ENCODE results near the gene VEZT.

DNA sequence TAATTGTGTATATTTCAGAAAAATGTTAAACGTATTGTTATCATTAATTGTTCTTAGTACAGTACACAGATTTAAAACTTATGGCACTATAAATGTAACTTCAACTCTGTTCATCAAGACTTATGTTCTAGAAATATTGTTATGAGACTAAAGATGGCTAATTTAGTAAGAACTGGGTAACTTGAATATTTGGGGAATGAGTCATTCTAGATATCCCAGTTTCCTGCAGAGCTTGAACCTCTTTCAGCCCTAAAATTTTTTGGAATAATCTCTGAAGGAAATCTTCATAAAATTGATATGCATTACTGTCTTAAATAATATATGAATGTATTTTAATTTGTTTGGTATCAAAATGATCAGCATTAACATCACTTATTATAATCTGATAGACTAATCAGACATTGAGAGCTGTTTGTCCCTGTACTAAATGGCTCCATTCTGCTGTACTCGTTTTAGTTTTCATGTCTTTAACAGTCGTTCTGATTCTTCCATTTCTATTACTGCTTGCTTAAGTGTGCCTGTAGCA, 87.1 kb downstream of the VEZT start:
- TF ChIP-seq, protein P1, sequence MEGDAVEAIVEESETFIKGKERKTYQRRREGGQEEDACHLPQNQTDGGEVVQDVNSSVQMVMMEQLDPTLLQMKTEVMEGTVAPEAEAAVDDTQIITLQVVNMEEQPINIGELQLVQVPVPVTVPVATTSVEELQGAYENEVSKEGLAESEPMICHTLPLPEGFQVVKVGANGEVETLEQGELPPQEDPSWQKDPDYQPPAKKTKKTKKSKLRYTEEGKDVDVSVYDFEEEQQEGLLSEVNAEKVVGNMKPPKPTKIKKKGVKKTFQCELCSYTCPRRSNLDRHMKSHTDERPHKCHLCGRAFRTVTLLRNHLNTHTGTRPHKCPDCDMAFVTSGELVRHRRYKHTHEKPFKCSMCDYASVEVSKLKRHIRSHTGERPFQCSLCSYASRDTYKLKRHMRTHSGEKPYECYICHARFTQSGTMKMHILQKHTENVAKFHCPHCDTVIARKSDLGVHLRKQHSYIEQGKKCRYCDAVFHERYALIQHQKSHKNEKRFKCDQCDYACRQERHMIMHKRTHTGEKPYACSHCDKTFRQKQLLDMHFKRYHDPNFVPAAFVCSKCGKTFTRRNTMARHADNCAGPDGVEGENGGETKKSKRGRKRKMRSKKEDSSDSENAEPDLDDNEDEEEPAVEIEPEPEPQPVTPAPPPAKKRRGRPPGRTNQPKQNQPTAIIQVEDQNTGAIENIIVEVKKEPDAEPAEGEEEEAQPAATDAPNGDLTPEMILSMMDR (IDR thresholded peaks at IDR 0.05) = no peak
- TF ChIP-seq POLR2A (IDR thresholded peaks at IDR 0.05) = no peak
